Testis (tissue), 2 donors: Measurements from ENCODE around the gene RAB25.

ENCODE experiments used
- POLR2A ChIP-seq: fragments of 450-650 bp; IDR thresholded peaks from one replicate; pipeline ENCODE4 v1.6.1; 2017; ENCODE audit warnings: antibody characterized with exemption, mild to moderate bottlenecking, moderate library complexity
- TF ChIP-seq, protein P1 (sequence below), 3 experiments: fragments of 450-650 bp in 2 of 3; fragments of 200-600 bp in 1 of 3; sonication (generic) in 1 of 3; IDR thresholded peaks; one replicate each; pipeline ENCODE4 v1.5.1; 2016 to 2019; ENCODE audit warnings: antibody characterized with exemption in 3 of 3, mild to moderate bottlenecking in 2 of 3, moderate library complexity in 1 of 3

DNA sequence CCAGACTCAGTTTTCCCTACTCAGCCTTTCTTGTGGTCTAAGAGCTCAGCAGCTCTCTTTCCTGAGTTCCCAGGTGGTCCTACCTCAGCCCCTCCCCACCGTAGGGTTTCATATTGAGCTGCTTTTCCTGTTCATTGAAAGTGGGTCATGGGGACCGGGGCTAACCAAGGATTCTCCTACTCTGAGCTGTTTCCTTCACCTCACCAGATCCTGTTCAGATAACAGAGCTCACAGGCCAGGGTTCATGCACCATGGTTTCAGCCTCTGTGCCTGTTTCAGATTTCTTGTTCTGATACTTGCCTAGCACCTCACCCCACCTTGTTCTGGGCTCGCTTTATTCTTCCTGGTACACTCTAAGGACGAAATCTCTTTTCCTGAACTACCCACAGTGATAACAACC is 15.9 kb upstream of the RAB25 start:
- TF ChIP-seq, protein P1, sequence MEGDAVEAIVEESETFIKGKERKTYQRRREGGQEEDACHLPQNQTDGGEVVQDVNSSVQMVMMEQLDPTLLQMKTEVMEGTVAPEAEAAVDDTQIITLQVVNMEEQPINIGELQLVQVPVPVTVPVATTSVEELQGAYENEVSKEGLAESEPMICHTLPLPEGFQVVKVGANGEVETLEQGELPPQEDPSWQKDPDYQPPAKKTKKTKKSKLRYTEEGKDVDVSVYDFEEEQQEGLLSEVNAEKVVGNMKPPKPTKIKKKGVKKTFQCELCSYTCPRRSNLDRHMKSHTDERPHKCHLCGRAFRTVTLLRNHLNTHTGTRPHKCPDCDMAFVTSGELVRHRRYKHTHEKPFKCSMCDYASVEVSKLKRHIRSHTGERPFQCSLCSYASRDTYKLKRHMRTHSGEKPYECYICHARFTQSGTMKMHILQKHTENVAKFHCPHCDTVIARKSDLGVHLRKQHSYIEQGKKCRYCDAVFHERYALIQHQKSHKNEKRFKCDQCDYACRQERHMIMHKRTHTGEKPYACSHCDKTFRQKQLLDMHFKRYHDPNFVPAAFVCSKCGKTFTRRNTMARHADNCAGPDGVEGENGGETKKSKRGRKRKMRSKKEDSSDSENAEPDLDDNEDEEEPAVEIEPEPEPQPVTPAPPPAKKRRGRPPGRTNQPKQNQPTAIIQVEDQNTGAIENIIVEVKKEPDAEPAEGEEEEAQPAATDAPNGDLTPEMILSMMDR (IDR thresholded peaks at IDR 0.05), result no peak
- TF ChIP-seq POLR2A, result no peak
